ENCODE measurements around the gene MRPL49. TPM values are rescaled to one million over a fixed set of nuclear protein-coding genes. Genes with fewer than 3 reads are reported as not detected.

MRPL49 gene
- total and polyA plus RNA-seq, 2 of the 8 experiments (the other 6 are each of a cell fraction or from before 2014, with no cell fraction given), result 54.0 to 84.8 TPM

GRCh38 chr11:65083134-65083833, 38.8 kb upstream of the MRPL49 start (continued):
- TF ChIP-seq, protein P1, sequence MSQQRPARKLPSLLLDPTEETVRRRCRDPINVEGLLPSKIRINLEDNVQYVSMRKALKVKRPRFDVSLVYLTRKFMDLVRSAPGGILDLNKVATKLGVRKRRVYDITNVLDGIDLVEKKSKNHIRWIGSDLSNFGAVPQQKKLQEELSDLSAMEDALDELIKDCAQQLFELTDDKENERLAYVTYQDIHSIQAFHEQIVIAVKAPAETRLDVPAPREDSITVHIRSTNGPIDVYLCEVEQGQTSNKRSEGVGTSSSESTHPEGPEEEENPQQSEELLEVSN (IDR thresholded peaks at IDR 0.05), result no peak

Measured in H1 (cell line).